HG02763 (cell line): ENCODE measurements around the gene VSIG10.
A peak's percentile ranks its signal among the peaks of the same experiment; 100 is the strongest.
"Not testable (repeated sequence)": the region's sequence is repeated elsewhere in the genome, so short reads cannot be mapped to it uniquely, and the experiment has no call there.

Experiments used
- ATAC-seq: cut with Tn5 transposase; IDR thresholded peaks from one replicate; pipeline ENCODE4 v1.9.1; 2021; ENCODE audit warnings: mild to moderate bottlenecking, moderate library complexity; ENCODE audit not compliant: unreplicated experiment

The VSIG10 gene

GRCh38 chr12:118035190-118036041, 68.4 kb downstream of the VSIG10 start:
- ATAC-seq = peak; percentile 65

- ATAC-seq = no peak
Observed at GRCh38 chr12:118034429-118035189, 69.2 kb downstream of the VSIG10 start.

DNA sequence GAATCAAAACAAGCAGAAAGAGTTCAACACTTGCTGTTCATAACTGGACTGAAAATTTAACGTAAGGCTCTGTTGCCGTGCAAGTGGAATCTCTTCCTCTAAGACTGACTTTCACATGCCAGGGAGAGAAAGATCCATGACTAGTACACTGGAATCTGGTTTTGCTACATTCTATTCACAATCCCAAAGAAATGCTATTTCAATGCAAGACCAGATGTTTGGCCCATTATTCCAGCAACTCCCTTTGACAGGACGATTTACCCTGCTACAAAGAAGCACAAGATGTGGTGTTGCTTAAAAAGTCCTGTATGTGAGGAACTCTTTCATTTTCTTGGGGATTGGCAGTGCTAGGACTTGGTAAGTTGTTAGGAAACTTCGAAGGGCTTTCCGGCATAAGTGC, 69.9 kb downstream of the VSIG10 start:
- no peak for ATAC-seq

DNA sequence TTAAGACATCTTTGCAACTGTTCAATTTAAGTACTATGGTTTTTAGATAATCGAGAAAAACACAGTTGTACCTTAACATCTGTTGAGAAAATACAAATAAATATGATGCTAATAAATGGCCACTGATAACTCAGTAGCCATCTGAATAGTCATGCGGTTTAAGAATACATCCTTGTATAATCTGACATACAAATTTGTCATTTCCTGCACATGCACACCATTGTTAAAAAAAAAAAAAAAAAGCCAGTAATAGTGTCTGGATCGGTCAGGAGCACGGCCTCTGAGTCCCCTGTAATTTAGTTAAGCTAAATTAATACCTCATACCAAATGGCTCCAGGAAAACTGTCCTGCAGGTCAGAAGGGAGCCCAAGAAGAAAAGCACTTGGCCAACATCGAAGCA, 70.5 kb downstream of the VSIG10 start:
- no peak for ATAC-seq

DNA sequence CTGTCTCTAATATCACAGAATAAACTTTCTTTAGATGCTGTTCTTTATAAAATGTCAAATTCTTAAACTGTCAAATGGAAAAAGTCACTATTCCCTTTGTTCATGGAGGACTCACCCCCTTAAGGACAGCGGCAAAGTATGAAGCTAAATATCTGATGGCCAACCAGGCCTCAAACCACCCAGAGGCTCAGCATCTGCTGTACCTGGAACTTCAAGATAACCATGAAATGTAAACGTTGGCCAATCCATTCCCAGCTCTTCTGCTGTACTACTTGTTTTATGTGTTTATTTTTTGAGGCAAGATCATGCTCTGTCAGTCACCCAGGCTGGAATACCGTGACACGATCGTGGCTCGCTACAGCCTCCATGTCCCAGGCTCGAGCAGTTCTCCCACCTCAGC, 71.6 kb downstream of the VSIG10 start:
- no peak for ATAC-seq

DNA sequence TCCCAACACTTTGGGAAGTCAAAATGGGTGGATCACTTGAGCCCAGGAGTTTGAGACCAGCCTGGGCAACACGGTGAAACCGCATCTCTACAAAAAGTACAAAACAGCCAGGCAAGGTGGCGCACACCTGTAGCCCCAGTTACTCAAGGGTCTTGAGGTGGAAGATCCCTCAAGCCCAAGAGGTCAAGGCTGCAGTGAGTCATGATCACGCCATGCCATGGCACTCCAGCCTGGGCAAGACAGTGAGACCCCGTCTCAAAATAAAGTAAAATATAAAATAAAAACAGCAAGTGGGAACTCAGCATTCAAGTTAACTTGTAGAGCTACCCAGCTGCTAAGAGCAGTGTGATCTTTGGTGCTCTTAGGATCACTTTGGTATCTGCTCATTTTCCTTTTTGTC, 74.6 kb downstream of the VSIG10 start:
- ATAC-seq = no peak

DNA sequence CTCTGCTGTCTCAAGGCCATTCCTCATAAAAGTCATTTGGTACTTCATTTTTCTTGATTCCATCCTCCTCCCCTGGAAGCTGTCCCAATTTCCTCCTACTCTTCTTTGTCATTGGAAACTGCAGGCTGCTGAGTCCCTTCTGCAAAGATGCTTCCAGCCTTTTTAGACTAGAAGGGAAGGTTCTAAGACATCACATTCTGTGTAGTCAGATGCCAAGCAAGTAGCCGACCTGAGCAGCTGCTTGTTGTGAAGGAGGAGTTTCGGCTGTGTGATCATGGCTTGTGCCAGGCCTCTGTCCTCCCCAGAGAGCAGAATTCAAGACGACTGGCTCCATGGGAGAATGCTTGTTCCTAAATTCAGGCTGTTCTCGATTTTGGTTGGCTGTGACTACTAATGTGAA, 78.6 kb downstream of the VSIG10 start:
- no peak for ATAC-seq

DNA sequence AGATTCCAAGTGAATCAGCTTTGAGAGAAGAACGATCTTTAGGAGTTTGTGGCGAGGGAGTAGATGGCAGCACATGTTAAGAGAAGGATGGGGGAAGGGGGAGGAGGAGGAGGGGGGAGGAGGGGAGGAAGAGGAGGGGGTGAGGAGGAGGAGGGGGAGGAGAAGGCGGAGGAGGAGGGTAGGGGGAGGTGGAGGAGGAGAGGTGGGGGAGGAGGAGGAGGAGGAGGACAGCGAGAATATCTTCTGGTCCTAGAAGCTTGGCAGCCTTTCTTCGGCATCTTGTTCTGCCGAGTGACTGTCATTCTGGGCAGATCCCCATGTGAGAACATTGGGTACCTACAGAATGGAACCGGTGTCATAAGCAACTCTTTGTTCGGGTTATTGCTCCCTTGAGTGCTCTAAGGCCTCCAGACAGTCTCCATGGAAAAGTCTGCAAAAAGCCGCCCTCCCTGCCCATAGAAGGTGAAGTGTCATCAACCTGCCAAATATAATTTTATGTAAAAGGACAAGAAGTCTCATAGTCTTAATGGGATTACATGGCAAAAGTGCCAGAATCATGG, 80.4 kb downstream of the VSIG10 start:
- ATAC-seq = no peak

GRCh38 chr12:118022728-118023109, 81.1 kb downstream of the VSIG10 start:
- no peak for ATAC-seq

DNA sequence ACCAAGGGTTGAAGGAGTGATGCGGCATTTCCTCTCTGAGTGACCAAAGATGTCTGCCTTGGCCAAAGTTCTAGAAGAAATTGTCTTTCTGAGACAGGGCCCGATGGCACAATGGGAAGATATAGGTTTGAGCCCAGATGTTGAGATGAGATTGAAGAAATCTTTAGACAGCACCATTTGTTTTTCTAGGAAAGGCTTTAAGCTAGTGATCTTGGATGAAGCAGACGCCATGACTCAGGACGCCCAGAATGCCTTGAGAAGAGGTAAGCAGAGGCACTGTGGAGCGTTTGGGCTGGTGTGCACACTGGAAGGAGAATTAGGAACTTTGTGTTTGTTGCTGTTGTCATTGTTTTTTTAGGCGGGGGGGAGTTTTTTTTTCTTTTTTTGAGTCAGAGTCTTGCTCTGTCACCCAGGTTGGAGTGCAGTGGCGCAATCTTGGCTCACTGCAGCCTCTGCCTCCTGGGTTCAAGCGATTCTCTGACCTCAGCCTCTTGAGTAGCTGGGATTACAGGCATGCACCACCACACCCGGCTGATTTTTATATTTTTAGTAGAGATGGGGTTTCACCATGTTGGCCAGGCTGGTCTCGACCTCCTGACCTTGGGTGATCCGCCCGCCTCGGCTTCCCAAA, 81.6 kb downstream of the VSIG10 start:
- ATAC-seq = not testable (repeated sequence)

DNA sequence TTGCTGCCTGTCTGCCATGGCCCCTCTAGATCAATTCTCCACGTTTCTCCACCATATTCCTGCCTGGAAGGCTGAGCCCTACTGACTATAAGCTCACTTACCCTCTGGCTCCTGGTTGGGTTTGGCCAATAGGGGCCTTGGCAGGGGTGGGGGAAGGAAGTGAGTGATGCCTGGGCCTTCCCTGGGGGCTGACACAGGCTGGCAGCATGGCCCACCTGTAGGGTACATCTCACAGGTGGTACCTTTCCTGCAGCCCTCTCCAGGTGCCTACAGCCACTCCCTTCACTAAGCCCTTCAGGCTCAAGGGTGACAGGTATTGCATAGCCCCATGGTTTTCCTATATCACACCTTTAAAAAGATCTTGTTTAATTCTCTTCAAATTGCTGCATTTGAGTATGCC, 83.8 kb downstream of the VSIG10 start:
- ATAC-seq = no peak

DNA sequence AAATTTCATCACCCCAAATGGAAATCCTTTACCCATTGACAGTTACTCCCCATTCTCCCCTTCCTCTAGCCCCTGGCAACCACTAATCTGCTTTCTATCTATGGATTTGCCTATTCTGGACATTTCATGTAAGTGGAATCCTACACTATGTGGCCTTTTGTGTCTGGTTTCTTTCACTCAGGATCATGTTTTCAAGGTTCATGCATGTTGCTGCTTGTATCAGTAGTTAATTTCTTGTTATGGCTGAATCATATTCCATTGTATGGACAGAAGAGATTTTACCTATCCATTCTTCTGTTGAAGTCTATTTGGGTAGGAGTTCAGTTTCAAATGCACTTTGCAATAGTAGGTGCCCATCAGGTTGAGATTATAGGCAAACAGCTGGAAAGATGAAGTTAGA, 85.9 kb downstream of the VSIG10 start:
- ATAC-seq = no peak

DNA sequence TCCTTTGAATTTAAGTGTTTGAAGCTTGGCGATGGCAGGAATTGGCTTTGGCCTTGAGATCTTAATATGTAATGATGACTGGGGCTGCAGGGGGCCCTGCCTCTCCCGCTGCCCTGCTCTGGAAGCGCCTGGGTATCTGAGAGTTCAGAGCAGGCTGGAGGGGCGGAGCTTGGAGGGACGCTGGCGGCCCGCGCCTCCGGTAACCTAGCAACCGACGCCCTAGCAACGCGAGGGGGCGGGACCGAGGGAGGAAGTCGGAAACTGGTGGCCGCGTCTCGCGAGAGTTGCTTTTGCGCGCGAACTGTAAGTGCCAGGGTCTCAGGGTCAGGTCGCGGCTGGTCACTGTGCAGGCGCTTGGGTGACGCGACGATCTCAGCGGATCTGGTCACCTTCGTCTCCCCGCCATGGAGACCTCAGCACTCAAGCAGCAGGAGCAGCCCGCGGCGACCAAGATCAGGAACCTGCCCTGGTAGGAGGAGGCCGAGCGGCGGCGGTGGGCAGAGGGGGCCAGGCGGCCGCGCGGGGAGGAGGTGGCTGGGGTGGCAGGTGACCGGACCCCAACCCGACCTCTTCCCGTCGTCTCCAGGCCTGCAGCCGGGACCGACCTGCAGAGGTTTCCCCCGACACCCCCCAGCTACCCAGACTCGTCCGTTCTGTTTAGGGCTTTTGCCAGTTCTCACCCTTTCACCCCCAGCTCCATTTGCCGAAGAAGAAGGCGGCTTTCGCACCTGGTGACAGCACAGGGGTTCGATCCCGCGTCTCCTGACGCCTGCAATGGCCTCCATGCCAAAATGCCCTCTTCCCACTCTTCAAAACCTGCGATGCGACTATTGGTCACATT, 87.2 kb downstream of the VSIG10 start, which contains the start of gene RFC5:
TSS of gene RFC5 (plus strand) at position 280 of the 841 bp plus-strand sequence. CDS start at position 405, 125 bp downstream.
- ATAC-seq = peak; percentile 96

GRCh38 chr12:118015944-118016343, 87.9 kb downstream of the VSIG10 start:
- ATAC-seq = no peak

DNA sequence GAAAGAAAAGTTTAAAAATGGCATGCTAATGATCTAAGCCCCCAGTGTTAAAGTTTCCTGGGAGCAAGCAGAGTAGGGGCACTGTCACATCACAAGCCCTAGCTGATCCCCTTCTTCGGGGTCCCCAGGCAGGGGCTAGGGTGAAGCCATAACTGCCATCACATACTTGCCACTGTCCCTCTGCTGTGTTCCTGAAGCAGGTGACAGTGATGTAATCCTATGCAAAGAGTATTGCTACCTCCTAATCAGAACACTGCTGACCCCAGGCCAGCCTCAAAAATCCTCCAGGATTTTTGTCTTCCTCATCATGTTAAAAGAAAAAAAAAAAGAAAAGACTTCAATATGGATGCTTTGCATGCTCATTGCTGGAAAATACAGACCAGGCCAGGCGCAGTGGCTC, 88.5 kb downstream of the VSIG10 start:
- no peak for ATAC-seq
